ENCODE data around the gene CSH1.
"Not testable (repeated sequence)": the region's sequence is repeated elsewhere in the genome, so short reads cannot be mapped to it uniquely, and the experiment has no call there.

CSH1 gene

DNA sequence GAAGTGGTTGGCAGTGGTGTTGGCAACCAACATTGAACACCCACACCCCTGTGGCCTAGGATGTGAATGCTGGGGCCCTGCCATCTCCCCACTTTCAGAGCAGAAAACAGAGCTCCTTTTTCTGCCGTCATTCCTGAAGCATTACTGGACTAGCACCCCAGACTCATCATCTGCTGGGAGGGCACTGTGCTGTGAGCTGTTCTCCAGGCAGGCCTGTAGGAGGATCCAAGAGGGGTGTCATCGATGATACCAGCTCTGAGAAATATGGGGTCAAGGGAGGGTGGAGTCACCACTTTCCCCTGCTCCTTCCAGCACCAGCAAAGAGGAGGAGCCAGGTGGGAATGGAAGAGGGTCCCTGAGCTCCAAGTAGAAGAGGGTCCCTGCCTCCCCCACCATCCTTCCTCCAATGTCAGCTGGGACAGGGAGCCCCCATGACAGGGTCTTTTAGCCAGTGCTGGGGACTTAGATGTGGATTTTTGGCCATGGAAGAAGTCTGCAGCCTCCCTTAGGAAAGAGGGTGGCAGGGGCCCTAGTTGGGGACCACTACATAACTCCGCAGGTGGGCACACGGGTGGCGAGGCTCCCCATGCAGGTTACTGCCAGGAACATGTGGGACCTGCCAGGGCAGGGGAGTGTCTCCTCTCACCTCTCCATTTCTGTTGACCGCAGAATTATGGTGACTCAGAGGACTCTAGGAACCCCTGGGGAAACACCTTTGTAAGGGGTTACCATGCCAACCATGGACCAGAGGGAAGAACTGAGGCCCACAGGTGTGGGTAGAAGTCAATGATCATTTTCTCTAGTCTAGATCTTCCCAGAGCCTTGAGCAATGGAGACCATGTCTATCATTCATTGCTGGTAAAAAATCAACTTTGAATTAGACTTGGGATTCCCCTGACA, 2.8 kb upstream of the CSH1 start:
- peak; percentile 59 for DNase-seq

DNA sequence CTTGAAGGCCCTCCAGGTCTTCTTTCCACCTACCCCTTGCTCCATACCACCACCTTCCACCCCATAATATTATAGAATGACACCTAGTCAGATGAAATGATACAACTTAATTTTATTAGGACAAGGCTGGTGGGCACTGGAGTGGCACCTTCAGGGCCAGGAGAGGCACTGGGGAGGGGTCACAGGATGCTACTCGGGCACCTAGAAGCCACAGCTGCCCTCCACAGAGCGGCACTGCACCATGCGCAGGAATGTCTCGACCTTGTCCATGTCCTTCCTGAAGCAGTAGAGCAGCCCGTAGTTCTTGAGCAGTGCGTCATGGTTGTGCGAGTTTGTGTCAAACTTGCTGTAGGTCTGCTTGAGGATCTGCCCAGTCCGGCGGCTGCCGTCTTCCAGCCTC, 1.6 kb downstream of the CSH1 start:
- not testable (repeated sequence) for DNase-seq

DNA sequence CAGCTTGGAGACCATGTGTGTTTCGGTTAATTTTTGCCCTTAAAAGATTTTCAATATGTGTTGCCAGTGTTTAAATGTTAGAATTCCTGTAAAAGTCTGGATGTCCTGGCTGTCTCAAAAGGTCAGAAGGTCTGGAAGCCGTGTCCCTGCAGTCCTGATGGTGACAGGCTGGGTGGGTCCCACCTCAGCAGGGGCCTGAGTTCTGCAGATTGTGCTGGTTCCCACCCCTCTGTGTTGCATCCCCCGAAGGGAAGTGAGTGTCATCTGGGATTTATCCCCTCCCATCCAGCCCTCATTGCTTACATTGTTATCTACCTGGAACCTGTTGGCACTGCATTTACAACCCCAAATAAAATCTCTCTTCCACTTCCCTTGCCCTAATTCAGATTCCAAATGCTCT, 2.4 kb downstream of the CSH1 start:
- not testable (repeated sequence) for DNase-seq

DNA sequence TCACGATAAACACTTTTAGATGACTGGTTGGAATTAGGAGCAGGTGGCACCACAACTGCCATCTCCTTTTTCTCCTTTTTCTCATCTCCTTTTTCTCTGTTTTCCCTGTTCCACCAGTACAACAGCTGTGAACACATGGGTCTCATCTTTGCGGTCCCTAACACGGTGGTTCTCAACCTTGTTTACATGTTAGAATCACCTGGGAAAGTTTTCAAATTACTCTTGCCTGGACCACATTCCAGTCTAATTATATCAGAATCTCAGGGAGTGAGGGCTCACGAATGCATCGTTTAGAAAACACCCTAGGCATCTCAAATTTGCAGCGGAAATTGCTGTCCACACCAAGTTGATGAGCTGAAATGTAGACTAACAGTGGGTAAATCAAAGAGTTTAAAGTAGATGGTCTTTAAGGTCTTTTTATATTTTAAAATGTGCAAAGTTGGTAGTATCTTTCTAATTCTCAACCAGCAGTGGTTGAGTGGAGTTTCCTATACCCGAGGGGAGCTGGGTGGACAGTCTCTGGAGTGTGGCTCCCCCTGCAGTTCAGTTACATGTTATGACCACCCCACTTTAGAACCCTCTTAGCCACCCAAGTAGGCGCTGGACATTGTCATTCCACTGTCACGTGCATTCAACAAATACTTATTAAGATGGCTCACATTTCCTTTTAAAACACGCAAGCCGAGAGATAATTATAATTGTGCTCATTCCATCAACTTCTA, 3.9 kb downstream of the CSH1 start:
- DNase-seq, result not testable (repeated sequence)

DNA sequence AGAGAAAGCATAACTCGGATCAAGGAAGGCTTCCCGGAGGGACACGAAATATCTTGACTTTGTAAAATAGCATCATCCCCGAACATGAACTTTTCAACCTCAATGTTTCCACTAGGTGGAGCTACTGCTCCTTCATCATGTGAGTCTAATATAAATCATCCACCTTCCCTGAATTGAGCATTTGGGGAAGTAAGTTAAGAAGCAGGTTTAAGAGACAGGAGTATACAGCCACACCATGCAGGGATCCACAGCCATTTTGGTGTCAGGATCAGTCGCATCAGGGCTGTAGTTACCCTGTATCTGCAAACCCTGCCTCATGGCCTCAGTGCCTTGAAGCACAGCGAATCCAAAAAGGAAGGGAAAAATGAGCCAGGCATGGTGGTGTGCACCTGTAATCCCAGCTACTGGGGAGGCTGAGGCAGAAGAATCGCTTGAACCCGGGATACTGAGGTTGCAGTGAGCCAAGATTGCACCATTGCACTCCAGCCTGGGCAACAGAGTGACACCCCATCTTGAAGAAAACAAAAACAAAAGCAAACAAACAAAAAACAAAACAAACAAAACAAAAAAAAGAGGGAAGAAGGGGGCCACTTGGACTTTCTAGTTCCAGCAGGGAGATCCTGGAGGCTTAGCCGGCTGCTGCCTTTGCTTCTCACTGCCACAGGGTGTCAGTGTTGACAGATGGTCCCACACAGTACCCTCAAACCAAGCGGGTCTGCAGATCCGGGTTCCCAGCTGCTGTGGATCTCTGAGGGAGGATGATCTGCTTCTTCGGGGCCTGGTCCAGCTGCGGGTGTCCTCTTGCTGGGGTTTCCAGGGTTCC, 7.1 kb downstream of the CSH1 start:
- peak; percentile 45 for DNase-seq

DNA sequence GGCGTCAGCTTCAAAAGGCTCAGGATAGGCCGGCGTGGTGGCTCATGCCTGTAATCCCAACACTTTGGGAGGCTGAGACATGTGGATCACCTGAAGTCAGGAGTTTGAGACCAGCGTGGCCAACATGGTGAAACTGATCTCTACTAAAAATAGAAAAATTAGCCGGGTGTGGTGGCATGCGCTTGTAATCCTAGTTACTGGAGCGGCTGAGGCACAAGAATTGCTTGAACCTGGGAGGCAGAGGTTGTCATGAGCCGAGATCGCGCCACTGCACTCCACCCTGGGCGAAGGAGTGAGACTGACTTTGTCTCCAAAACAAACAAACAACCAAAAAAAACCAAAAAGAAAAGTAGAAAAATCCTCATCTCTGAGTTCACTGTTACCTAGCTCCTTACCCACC, 11.3 kb downstream of the CSH1 start:
- not testable (repeated sequence) for DNase-seq

DNA sequence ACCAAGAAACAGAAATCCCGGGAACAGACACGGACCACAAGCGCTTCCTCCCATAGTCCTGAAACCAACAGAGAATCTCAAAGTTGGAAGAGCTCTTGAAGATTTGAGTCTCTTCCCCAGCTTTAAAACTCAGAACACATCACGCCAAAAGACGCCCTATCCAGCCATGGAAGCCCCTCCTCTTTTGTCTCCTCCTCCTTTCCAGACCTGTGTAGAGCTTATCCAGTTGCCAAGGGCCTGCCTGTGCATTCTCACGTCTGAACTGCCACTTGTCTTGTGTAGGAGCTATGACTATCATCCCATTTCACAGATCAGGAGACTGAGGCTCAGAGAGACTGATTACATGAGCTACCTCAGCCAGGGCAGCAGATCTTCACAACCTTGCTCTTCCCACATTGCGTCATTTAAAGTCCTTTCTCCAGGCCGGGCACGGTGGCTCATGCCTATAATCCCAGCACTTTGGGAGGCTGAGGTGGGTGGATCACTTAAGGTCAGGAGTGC, 13.7 kb downstream of the CSH1 start:
- DNase-seq, result not testable (repeated sequence)

DNA sequence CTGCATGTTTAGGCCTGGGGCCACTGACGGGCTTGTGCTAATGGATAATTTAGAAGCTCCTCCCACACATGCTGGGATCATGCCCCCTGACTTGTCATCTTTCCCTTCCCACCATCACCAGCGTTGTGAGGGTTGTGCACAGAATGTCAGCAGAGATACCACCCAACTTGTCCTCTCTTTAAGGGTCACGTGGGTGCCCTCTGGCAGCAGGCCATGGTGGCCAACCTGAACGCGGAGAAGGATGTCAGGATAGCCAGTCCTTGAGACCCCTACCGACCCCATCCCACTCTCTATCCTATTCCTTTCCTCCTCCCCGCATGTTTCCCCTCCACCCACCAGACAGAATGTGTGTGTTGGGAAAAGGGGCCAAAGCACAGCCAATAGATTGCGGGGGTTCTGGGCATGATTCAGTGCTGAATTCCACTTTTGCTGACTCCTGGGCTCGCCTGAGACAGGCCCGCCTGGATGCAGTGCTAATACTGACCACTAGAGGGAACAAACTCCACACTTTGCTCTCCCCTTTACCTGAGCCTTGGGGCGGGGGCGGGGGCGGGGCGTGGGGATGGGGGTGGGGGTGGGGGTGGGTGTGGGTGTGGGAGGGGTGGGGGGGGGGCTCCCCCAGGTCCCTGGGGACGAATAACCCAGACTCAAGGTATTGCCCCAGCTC, 14.3 kb downstream of the CSH1 start, which contains the start of gene GH2:
TSS of gene GH2 (minus strand) at position 10 of the 667 bp plus-strand sequence. CDS start 143 bp downstream, outside the sequence.
- peak; percentile 65 for DNase-seq

DNA sequence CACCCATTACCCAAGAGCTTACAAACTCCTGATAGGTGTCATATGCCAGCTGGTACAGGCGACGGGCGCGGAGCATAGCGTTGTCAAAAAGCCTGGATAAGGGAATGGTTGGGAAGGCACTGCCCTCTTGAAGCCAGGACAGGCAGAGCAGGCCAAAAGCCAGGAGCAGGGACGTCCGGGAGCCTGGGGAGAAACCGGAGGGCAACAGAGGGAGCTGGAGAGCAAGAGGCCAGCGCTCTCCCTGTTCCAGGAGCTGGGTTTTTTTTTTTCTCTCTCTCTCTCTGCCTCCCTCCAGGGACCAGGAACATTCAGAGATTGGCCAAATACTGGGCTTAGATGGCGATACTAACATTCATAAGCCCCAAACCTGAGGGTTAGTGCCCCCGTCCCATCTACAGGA, 15.0 kb downstream of the CSH1 start:
- not testable (repeated sequence) for DNase-seq

DNA sequence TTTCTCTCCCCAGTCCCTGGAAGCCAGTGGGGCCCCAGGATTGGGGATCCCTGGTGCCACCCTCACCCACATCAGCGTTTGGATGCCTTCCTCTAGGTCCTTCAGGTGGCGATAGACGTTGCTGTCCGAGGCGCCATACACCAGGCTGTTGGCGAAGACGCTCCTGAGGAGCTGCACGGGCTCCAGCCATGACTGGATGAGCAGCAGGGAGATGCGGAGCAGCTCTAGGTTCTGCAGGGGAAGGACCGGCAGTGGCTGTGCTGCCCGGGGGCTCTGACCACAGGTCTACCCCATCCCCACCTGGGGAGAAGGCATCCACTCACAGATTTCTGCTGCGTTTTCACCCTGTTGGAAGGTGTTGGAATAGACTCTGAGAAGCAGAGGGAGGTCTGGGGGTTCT, 15.7 kb downstream of the CSH1 start:
- DNase-seq, result no peak

DNA sequence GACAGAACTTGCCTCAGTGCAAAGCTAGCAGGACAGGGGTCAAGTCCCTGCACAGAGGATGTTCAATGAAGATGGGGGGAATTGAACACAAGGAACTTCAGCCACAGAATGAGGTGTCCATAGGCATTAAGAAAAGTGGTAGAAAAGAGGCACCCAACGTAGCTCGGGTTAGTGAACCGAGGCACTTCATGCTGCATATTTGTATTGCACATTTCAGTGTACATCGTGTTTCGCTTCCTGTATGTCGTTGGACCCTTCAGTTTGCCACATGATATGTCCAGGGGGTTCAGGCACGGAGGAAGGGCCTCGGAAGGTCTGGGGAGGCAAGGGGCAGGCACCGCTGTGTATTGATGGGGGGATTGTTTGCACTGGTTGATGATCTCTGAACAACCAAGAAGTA, 18.0 kb downstream of the CSH1 start:
- DNase-seq, result not testable (repeated sequence)

DNA sequence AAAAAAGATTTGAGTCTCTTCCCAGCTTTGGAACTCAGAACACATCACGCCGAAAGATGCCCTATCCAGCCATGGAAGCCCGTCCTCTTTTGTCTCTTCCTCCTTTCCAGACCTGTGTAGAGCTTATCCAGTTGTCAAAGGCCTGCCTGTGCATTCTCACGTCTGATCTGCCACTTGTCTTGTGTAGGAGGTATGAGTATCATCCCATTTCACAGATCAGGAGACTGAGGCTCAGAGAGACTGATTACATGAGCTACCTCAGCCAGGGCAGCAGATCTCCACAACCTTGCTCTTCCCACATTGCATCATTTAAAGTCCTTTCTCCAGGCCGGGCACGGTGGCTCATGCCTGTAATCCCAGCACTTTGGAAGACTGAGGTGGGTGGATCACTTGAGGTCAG, 21.7 kb downstream of the CSH1 start:
- not testable (repeated sequence) for DNase-seq

DNA sequence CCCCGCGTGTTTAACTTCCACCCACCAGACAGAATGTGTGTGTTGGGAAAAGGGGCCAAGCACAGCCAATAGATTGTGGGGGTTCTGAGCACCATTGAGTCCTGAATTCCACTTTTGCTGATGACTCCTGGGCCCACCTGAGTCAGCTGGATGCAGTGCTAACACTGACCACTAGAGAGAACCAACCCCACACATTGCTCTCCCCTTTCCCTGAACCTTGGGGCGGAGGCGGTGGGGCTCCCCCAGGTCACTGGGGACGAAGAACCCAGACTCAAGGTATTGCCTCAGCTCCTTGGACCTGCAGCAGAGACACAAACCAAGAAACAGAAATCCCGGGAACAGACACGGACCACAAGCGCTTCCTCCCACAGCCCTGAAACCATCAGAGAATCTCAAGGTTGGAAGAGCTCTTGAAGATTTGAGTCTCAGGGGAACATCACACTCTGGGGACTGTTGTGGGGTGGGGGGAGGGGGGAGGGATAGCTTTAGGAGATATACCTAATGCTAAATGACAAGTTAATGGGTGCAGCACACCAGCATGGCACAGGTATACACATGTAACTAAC, 22.2 kb downstream of the CSH1 start:
- not testable (repeated sequence) for DNase-seq

DNA sequence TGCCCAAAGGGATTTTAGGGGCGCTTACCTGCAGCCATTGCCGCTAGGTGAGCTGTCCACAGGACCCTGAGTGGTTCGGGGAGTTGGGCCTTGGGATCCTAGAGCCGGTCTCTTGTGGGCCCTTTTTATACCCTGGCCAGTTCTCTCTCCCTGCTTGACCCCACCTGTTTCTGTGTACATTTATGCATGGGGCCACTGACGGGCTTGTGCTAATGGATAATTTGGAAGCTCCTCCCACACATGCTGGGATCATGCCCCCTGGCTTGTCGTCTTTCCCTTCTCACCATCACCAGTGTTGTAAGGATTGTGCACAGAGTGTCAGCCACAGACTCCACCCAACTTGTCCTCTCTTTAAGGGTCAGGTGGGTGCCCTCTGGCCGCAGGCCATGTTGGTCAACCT, 22.8 kb downstream of the CSH1 start, which contains the start of gene CSH2:
TSS of gene CSH2 (minus strand) at position 101 of the 400 bp plus-strand sequence. CDS start at position 38, 63 bp downstream.
- not testable (repeated sequence) for DNase-seq

DNA sequence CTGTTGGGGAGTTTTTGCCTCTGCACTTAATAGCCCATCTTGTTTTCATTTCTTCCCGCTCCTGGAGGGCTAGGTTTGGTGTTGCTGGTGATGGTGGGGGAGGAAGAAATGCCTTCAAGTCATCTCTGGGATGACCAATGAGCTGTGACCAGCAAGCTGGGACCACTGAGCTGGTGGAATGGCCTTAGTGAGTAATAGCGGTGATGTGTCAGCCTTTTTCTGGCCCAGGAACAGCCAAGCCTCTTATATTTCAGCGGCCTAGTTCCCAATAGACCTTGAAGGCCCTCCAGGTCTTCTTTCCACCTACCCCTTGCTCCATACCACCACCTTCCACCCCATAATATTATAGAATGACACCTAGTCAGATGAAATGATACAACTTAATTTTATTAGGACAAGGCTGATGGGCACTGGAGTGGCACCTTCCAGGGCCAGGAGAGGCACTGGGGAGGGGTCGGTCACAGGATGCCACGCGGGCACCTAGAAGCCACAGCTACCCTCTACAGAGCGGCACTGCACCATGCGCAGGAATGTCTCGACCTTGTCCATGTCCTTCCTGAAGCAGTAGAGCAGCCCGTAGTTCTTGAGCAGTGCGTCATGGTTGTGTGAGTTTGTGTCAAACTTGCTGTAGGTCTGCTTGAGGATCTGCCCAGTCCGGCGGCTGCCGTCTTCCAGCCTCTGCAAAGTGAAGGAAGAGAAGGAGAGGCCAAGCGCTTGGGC, 24.6 kb downstream of the CSH1 start:
- not testable (repeated sequence) for DNase-seq

DNA sequence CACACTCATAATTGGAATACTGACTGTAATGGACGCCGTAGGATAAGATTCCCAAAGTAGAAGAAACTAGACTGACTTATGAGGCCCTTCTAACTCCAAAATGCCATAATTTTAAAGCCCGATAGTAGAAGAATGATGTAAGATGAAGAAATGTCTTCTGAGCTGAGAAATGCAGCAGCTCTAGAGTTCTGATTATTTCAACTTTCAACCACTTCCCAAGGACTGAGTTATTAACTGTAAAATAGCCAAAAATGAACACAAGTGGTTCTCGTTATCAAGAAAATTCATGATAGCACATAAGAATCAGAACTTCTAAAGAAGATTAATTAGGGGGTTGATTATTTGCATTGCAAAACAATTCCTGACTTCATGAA, 26.1 kb downstream of the CSH1 start:
- not testable (repeated sequence) for DNase-seq

DNA sequence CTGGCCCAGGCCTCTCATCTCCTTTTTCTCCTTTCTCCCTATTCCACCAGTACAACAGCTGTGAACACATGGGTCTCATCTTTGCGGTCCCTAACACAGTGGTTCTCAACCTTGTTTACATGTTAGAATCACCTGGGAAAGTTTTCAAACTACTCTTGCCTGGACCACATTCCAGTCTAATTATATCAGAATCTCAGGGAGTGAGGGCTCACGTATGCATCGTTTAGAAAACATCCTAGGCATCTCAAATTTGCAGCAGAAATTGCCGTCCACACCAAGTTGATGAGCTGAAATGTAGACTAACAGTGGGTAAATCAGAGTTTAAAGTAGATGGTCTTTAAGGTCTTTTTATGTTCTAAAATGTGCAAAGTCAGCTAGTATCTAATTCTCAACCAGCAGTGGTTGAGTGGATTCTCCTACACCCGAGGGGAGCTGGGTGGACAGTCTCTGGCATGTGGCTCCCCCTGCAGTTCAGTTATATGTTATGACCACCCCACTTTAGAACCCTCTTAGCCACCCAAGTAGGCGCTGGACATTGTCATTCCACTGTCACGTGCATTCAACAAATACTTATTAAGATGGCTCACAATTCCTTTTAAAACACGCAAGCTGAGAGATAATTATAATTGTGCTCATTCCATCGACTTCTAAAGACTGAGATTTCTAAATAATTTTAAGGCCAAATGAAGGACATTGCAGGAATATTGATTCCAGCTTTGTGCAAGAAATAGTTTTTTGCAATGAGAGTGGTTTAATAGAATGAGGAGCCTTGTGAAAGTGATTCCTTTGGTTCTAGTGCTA, 26.7 kb downstream of the CSH1 start:
- not testable (repeated sequence) for DNase-seq

DNA sequence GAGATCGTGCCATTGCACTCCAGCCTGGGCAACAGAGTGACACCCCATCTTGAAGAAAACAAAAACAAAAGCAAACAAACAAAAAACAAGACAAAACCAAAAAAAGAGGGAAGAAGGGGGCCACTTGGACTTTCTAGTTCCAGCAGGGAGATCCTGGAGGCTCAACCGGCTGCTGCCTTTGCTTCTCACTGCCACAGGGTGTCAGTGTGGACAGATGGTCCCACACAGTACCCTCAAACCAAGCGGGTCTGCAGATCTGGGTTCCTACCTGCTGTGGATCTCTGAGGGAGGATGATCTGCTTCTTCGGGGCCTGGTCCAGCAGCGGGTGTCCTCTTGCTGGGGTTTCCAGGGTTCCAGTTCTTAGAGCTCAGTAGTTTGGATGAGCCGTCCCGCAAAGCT, 29.7 kb downstream of the CSH1 start:
- not testable (repeated sequence) for DNase-seq

DNA sequence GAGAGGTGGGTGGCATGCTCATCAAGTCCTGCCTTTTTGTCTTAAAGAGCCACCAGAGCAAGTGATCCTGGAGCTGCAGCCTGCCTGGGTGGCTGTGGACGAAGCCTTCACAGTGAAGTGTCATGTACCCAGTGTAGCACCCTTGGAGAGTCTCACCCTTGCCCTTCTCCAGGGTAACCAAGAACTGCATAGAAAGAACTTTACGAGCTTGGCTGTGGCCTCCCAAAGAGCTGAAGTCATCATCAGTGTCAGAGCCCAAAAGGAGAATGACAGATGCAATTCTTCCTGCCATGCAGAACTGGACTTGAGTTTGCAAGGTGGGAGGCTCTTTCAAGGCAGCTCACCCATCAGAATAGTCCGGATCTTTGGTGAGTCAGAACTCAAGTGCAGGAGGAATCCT, 37.1 kb downstream of the CSH1 start:
- no peak for DNase-seq

DNA sequence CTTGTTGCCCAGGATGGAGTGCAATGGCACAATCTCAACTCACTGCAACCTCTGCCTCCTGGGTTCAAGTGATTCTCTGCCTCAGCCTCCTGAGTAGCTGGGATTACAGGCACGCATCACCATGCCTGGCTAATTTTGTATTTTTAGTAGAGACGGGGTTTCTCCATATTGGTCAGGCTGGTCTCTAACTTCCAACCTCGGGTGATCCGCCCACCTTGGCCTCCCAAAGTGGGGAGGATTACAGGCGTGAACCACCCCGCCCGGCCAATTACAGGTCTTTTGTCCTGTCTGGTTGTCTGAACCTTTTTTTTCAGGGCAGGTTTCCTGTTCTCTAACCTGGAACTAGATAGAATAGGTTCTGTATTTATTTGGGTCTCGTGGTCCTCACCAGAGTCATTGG, 39.9 kb downstream of the CSH1 start:
- not testable (repeated sequence) for DNase-seq

All from activated CD4-positive, alpha-beta T cell treated with anti-CD3 and anti-CD28 coated beads, Interleukin-2, amount 50 U/mL, for 16 hours (primary cell).